Duodenal mucosa (tissue), 2 donors: ENCODE measurements around the gene FTO.

Experiments used
- H3K27ac ChIP-seq: one replicate; pipeline ENCODE4 v1.7.0; 2013; ENCODE audit warnings: low read depth, low read length
- H3K27me3 ChIP-seq, 2 donors: one replicate each; pipeline ENCODE4 v1.7.0; 2013; ENCODE audit warnings: low read length in 2 of 2, control low read depth in 1 of 2; ENCODE audit not compliant: insufficient read depth in 2 of 2, control insufficient read depth in 1 of 2
- H3K36me3 ChIP-seq, 2 donors: one replicate each; pipeline ENCODE4 v1.7.0; 2013; ENCODE audit warnings: low read length in 2 of 2, control low read depth in 1 of 2; ENCODE audit not compliant: insufficient read depth in 2 of 2, control insufficient read depth in 1 of 2
- H3K4me1 ChIP-seq, 2 donors: one replicate each; pipeline ENCODE4 v1.7.0; 2013; ENCODE audit warnings: low read length in 2 of 2, control low read depth in 1 of 2; ENCODE audit not compliant: insufficient read depth in 2 of 2, control insufficient read depth in 1 of 2
- H3K4me3 ChIP-seq, 2 donors: one replicate each; pipeline ENCODE4 v1.7.0; 2013; ENCODE audit warnings: low read length in 2 of 2, low read depth in 1 of 2
- H3K9ac ChIP-seq, 2 donors: one replicate each; pipeline ENCODE4 v1.7.0; 2013; ENCODE audit warnings: low read length in 2 of 2, low read depth in 1 of 2
- H3K9me3 ChIP-seq, 2 donors: one replicate each; pipeline ENCODE4 v1.7.0; 2013; ENCODE audit warnings: low read length in 2 of 2, control low read depth in 1 of 2; ENCODE audit not compliant: control insufficient read depth in 1 of 2

Gene FTO

GRCh38 chr16:54062361-54063278 lies 358.7 kb downstream of the FTO start:
- H3K9me3 ChIP-seq: no peaks in the 10 kb centered on the region
- no peak overlapping the region for H3K4me3 ChIP-seq
- H3K36me3 ChIP-seq: no peaks in the 10 kb centered on the region
- H3K27me3 ChIP-seq: no peaks in the 10 kb centered on the region
- H3K27ac ChIP-seq: no peak overlapping the region
- H3K4me1 ChIP-seq: no peaks in the 10 kb centered on the region
- H3K9ac ChIP-seq: no peak overlapping the region

- Histone ChIP-seq H3K27me3 (no peaks in the 10 kb centered on the region), H3K9ac (no peak overlapping the region), H3K9me3 (no peaks in the 10 kb centered on the region), H3K4me3 (no peak overlapping the region), H3K36me3 (no peaks in the 10 kb centered on the region), H3K4me1 (no peaks in the 10 kb centered on the region), H3K27ac (no peak overlapping the region)
Measured at GRCh38 chr16:54063279-54063773, 359.4 kb downstream of the FTO start.

GRCh38 chr16:54066451-54067105 lies 362.6 kb downstream of the FTO start:
- Histone ChIP-seq H3K9me3 (no peaks in the 10 kb centered on the region), H3K27me3 (no peaks in the 10 kb centered on the region), H3K27ac (no peak overlapping the region), H3K9ac (no peak overlapping the region), H3K36me3 (no peaks in the 10 kb centered on the region), H3K4me3 (no peak overlapping the region), H3K4me1 (no peaks in the 10 kb centered on the region)

- no peak overlapping the region for H3K4me3 ChIP-seq
- H3K27ac ChIP-seq: no peak overlapping the region
- no peaks in the 10 kb centered on the region for H3K4me1 ChIP-seq
- no peak overlapping the region for H3K9ac ChIP-seq
- no peaks in the 10 kb centered on the region for H3K27me3 ChIP-seq
- no peaks in the 10 kb centered on the region for H3K36me3 ChIP-seq
- H3K9me3 ChIP-seq: no peaks in the 10 kb centered on the region
Measured at GRCh38 chr16:54067322-54068065, 363.5 kb downstream of the FTO start.

- no peak overlapping the region for H3K4me3 ChIP-seq
- H3K27ac ChIP-seq: no peak overlapping the region
- H3K27me3 ChIP-seq: no peaks in the 10 kb centered on the region
- no peaks in the 10 kb centered on the region for H3K36me3 ChIP-seq
- no peaks in the 10 kb centered on the region for H3K4me1 ChIP-seq
- no peak overlapping the region for H3K9ac ChIP-seq
- H3K9me3 ChIP-seq: no peaks in the 10 kb centered on the region
Measured at GRCh38 chr16:54068212-54068611, 364.3 kb downstream of the FTO start.

- Histone ChIP-seq H3K4me3 (no peak overlapping the region), H3K36me3 (no peaks in the 10 kb centered on the region), H3K9me3 (no peaks in the 10 kb centered on the region), H3K27ac (no peak overlapping the region), H3K4me1 (no peaks in the 10 kb centered on the region), H3K27me3 (no peaks in the 10 kb centered on the region), H3K9ac (no peak overlapping the region)
Measured at GRCh38 chr16:54069601-54070239, 365.8 kb downstream of the FTO start.

- no peaks in the 10 kb centered on the region for H3K4me1 ChIP-seq
- no peak overlapping the region for H3K27ac ChIP-seq
- no peak overlapping the region for H3K4me3 ChIP-seq
- H3K9me3 ChIP-seq: no peaks in the 10 kb centered on the region
- H3K27me3 ChIP-seq: no peaks in the 10 kb centered on the region
- no peak overlapping the region for H3K9ac ChIP-seq
- no peaks in the 10 kb centered on the region for H3K36me3 ChIP-seq
Measured at GRCh38 chr16:54070789-54071343, 366.9 kb downstream of the FTO start.

- Histone ChIP-seq H3K36me3 (no peaks in the 10 kb centered on the region), H3K9me3 (no peaks in the 10 kb centered on the region), H3K4me3 (no peak overlapping the region), H3K27ac (no peak overlapping the region), H3K4me1 (no peaks in the 10 kb centered on the region), H3K27me3 (no peaks in the 10 kb centered on the region), H3K9ac (no peak overlapping the region)
Measured at GRCh38 chr16:54071514-54071913, 367.6 kb downstream of the FTO start.

- H3K27ac ChIP-seq: no peak overlapping the region
- no peak overlapping the region for H3K4me3 ChIP-seq
- no peak overlapping the region for H3K9ac ChIP-seq
- no peaks in the 10 kb centered on the region for H3K9me3 ChIP-seq
- no peaks in the 10 kb centered on the region for H3K27me3 ChIP-seq
- H3K36me3 ChIP-seq: no peaks in the 10 kb centered on the region
- H3K4me1 ChIP-seq: no peaks in the 10 kb centered on the region
Measured at GRCh38 chr16:54072237-54072636, 368.3 kb downstream of the FTO start.
